A673 (cell line): ENCODE results near the gene ZBTB14. TPM values are rescaled to one million over a fixed set of nuclear protein-coding genes. Genes with fewer than 3 reads are reported as not detected.

Experiments used
- BruUV-seq: library from RNA; stranded (reverse); fragments of 400-500 nt; replicated peaks from 2 replicates; lab custom pipeline; 2021; lab: Mats Ljungman, UMichigan
- CTCF ChIA-PET: fragments of 300-600 bp; sonication (Branson Sonifier 250); formaldehyde crosslinking; loops from one replicate; lab custom pipeline; 2022; ENCODE audit warnings: antibody characterized with exemption; lab: Charles Lee
- POLR2A ChIA-PET: fragments of 300-600 bp; sonication (Branson Sonifier 250); formaldehyde crosslinking; loops from one replicate; lab custom pipeline; 2022; ENCODE audit warnings: antibody characterized with exemption; ENCODE audit not compliant: low non-redundant PET; lab: Charles Lee
- DNase-seq: peaks from one replicate; pipeline ENCODE4 v3.0.0-alpha.2; 2015; ENCODE audit warnings: low spot score
- H3K27ac ChIP-seq: fragments of 200-600 bp; sonication (generic); 2 replicates; pipeline ENCODE4 v1.5.1; 2016; ENCODE audit warnings: mixed run types, low read depth, mild to moderate bottlenecking, mixed read lengths, antibody characterized with exemption, low read length; ENCODE audit not compliant: poor library complexity, severe bottlenecking
- H3K27me3 ChIP-seq: fragments of 200-600 bp; sonication (generic); replicated peaks from 2 replicates; pipeline ENCODE4 v1.6.1; 2017; ENCODE audit warnings: mixed run types, low read depth, mild to moderate bottlenecking, mixed read lengths, antibody characterized with exemption, low read length; ENCODE audit not compliant: insufficient read depth, poor library complexity
- H3K36me3 ChIP-seq: fragments of 200-600 bp; sonication (generic); 2 replicates; pipeline ENCODE4 v1.6.1; 2016; ENCODE audit warnings: mixed run types, mild to moderate bottlenecking, mixed read lengths, antibody characterized with exemption, low read length; ENCODE audit not compliant: insufficient read depth, poor library complexity, severe bottlenecking
- H3K4me1 ChIP-seq: fragments of 200-600 bp; sonication (generic); 2 replicates; pipeline ENCODE4 v1.6.1; 2017; ENCODE audit warnings: mixed run types, mild to moderate bottlenecking, mixed read lengths, antibody characterized with exemption, low read length; ENCODE audit not compliant: insufficient read depth, poor library complexity, severe bottlenecking
- H3K4me3 ChIP-seq: fragments of 200-600 bp; sonication (generic); 2 replicates; pipeline ENCODE4 v1.5.1; 2016; ENCODE audit warnings: low read depth, mixed run types, mild to moderate bottlenecking, mixed read lengths, low read length; ENCODE audit not compliant: poor library complexity, severe bottlenecking
- H3K9me3 ChIP-seq: fragments of 200-600 bp; sonication (generic); 2 replicates; pipeline ENCODE4 v1.6.1; 2016; ENCODE audit warnings: mixed run types, low read depth, mild to moderate bottlenecking, mixed read lengths, antibody characterized with exemption, low read length; ENCODE audit not compliant: poor library complexity, severe bottlenecking
- CTCF ChIP-seq: fragments of 300-800, 200-600 bp; sonication (generic); conservative IDR thresholded peaks from 2 replicates; pipeline ENCODE4 v1.5.1; 2017; ENCODE audit warnings: low read depth, mild to moderate bottlenecking, antibody characterized with exemption, low read length, moderate library complexity, mixed read lengths
- EZH2 ChIP-seq: fragments of 200-600 bp; sonication (generic); IDR thresholded peaks from 2 replicates; pipeline ENCODE4 v1.6.1; 2017; ENCODE audit warnings: borderline replicate concordance, low read depth, mild to moderate bottlenecking, mixed read lengths, antibody characterized with exemption, low read length; ENCODE audit not compliant: poor library complexity, severe bottlenecking
- intact Hi-C: fragments of 100-400 bp; cut with micrococcal nuclease; formaldehyde crosslinking; loops from one replicate; pipeline ENCODE4 v1.10.0; 2022; ENCODE audit not compliant: unreplicated experiment
- total RNA-seq: library from RNA; stranded (reverse); gene quantifications from 2 replicates; pipeline ENCODE4 v1.2.3, GENCODE V29; 2021

ZBTB14 gene
- total RNA-seq, 1 experiment from 2014 or later = 14.8 TPM

DNA sequence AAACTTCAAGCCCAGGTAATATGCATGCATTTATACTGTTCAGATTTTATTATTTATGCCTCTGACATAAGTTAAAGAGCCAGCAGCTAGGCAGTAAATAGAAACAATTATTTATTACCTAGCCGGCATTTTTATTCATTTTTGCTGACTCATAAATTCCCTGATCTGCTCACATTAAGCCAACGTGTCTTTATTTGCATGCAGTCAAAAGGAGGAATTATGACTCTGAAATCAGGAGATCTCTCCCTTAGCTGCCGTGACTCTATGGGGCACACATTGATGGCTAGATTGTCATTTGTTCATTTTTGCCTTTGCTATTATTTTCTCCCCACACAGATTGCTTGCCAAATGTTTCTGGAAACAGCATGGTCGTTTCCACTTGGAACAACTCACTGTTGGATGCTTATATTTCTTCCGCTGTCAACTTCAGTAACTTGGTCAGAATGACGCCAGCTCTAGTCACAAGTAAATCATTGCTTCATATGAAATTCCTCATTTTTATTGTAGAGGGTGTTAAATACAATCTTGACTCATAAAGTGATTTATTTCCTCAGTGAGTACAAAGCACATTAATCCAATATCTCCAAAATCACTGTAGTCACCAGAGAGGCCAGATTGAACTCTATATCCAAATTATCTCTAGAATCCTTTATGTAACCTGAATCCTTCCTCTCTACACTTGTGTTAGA, 15.9 kb upstream of the ZBTB14 start:
- H3K27ac ChIP-seq = no peak overlapping the region
- peaks cover 2% of the 10 kb centered on the region for H3K27me3 ChIP-seq
- DNase-seq = no peak
- no TSS peak for BruUV-seq
- no peak overlapping the region for H3K4me3 ChIP-seq
- TF ChIP-seq CTCF = no peak
- no peak for TF ChIP-seq EZH2
- no peaks in the 10 kb centered on the region for H3K4me1 ChIP-seq
- no peaks in the 10 kb centered on the region for H3K36me3 ChIP-seq
- CTCF ChIA-PET = no interaction called here
- POLR2A ChIA-PET = no interaction called here
- H3K9me3 ChIP-seq = no peaks in the 10 kb centered on the region
- intact Hi-C loops = no loop called here

DNA sequence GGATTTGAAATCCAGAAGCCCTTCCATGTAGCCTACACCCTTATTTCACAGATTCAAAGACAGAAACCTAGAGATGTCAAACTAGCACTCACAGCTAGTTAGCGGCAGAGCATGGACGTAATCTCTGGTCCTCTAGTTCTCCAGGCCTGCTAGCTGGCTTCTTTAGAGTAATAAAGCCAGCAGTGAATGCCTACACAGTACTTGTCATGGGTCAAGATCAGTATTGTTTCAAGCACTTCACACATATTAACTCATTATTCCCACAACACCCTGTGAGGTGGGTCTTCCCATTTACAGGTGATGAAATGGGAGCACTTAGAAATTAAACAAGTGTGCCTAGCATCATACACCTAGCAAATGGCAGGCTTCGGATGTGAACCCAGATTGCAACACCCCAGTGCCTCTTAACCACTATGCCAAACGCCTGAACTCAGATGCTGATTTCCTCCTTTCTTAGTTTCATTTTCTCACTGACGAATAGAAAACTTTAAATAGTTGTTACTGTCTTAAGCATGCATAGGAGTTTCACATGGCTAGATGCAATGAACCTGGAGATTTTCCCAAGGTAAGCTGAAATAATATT, 14.5 kb upstream of the ZBTB14 start:
- H3K4me1 ChIP-seq = no peaks in the 10 kb centered on the region
- H3K27me3 ChIP-seq = no peaks in the 10 kb centered on the region
- peak overlapping the region; percentile 15 for H3K4me3 ChIP-seq

DNA sequence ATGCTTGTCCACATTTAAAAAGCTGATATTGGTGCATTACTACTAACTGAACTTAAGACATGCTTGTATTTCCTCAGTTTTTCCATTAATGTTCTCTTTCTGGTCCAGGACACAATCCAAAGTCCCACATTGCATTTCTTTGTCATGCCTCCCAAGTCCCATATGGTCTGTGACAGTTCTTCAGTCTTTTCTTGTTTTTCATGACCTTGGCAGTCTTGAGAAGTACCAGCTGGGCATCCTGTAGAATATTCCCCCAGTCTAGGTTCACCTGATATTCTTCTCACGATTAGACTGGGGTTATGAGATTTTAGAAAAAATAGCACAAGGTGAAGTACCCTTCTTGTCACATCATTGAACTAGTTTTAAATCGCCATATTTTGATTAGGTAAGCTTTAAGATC, 10.3 kb upstream of the ZBTB14 start:
- Histone ChIP-seq H3K27me3 (peaks cover 40% of the 10 kb centered on the region), H3K36me3 (no peaks in the 10 kb centered on the region), H3K9me3 (no peaks in the 10 kb centered on the region), H3K4me1 (no peaks in the 10 kb centered on the region), H3K4me3 (no peak overlapping the region), H3K27ac (no peak overlapping the region)
- TF ChIP-seq EZH2 (no peak), CTCF (no peak)
- ChIA-PET CTCF (no interaction called here), POLR2A (no interaction called here)
- no TSS peak for BruUV-seq
- intact Hi-C loops = no loop called here
- no peak for DNase-seq

More for the DNA sequence above, 14.5 kb upstream of the ZBTB14 start:
- Histone ChIP-seq H3K27ac (no peak overlapping the region), H3K9me3 (no peaks in the 10 kb centered on the region), H3K36me3 (no peaks in the 10 kb centered on the region)
- intact Hi-C loops = no loop called here
- DNase-seq = no peak
- POLR2A ChIA-PET = no interaction called here
- CTCF ChIA-PET = no interaction called here
- BruUV-seq = no TSS peak
- TF ChIP-seq CTCF (no peak), EZH2 (no peak)
